ENCODE measurements around the gene HLA-B. TPM values are rescaled to one million over a fixed set of nuclear protein-coding genes. Genes with fewer than 3 reads are reported as not detected.

Gene HLA-B
- total RNA-seq, 1 experiment from 2014 or later: 124 TPM

DNA sequence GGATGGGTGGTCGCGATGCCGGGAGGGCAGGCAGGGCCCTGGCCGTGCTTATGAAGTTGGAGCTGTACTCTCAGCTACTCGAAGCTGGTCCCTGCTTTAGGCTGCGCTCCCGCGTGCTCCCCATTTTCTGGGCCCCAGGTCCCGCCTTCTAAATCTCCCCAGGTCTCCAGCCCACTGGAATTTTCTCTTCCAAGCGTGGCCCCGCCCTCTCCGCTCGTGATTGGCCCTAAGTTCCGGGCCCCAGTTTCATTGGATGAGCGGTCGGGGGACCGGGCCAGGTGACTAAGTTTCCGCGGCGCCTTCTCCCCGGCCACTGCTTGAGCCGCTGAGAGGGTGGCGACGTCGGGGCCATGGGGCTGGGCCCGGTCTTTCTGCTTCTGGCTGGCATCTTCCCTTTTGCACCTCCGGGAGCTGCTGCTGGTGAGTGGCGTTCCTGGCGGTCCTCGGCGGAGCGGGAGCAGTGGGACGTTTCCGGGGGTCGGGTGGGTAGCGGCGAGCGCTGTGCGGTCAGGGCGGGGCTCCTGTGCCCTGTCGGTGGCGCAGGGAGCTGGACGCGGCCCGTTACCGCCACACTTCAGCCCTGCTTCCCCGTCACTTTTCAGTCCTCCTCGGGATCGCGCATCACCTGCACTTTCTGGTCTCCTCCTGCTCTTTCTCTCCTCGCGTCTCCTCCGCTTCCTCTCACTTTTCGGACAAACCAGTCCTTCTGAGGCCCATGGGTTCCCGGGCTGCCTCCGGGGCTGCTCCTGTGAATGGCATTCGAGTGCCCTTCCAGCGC lies 46.5 kb upstream of the HLA-B start, which contains the start of gene MICA (continued):
- TF ChIP-seq TCF7 (CRISPR knock-in tag; IDR thresholded peaks at IDR 0.05; ENCODE audit: low read depth): no peak
- TF ChIP-seq NR1H2 (CRISPR knock-in tag; IDR thresholded peaks at IDR 0.05): no peak
- TF ChIP-seq, protein P1, sequence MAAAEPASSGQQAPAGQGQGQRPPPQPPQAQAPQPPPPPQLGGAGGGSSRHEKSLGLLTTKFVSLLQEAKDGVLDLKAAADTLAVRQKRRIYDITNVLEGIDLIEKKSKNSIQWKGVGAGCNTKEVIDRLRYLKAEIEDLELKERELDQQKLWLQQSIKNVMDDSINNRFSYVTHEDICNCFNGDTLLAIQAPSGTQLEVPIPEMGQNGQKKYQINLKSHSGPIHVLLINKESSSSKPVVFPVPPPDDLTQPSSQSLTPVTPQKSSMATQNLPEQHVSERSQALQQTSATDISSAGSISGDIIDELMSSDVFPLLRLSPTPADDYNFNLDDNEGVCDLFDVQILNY (CRISPR knock-in tag; IDR thresholded peaks at IDR 0.05): 0 out of 2 replicates have a peak, but pooled peaks have one; percentile 27
- TF ChIP-seq, protein P2, sequence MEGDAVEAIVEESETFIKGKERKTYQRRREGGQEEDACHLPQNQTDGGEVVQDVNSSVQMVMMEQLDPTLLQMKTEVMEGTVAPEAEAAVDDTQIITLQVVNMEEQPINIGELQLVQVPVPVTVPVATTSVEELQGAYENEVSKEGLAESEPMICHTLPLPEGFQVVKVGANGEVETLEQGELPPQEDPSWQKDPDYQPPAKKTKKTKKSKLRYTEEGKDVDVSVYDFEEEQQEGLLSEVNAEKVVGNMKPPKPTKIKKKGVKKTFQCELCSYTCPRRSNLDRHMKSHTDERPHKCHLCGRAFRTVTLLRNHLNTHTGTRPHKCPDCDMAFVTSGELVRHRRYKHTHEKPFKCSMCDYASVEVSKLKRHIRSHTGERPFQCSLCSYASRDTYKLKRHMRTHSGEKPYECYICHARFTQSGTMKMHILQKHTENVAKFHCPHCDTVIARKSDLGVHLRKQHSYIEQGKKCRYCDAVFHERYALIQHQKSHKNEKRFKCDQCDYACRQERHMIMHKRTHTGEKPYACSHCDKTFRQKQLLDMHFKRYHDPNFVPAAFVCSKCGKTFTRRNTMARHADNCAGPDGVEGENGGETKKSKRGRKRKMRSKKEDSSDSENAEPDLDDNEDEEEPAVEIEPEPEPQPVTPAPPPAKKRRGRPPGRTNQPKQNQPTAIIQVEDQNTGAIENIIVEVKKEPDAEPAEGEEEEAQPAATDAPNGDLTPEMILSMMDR (IDR thresholded peaks at IDR 0.05): no peak
- TF ChIP-seq, protein P3, sequence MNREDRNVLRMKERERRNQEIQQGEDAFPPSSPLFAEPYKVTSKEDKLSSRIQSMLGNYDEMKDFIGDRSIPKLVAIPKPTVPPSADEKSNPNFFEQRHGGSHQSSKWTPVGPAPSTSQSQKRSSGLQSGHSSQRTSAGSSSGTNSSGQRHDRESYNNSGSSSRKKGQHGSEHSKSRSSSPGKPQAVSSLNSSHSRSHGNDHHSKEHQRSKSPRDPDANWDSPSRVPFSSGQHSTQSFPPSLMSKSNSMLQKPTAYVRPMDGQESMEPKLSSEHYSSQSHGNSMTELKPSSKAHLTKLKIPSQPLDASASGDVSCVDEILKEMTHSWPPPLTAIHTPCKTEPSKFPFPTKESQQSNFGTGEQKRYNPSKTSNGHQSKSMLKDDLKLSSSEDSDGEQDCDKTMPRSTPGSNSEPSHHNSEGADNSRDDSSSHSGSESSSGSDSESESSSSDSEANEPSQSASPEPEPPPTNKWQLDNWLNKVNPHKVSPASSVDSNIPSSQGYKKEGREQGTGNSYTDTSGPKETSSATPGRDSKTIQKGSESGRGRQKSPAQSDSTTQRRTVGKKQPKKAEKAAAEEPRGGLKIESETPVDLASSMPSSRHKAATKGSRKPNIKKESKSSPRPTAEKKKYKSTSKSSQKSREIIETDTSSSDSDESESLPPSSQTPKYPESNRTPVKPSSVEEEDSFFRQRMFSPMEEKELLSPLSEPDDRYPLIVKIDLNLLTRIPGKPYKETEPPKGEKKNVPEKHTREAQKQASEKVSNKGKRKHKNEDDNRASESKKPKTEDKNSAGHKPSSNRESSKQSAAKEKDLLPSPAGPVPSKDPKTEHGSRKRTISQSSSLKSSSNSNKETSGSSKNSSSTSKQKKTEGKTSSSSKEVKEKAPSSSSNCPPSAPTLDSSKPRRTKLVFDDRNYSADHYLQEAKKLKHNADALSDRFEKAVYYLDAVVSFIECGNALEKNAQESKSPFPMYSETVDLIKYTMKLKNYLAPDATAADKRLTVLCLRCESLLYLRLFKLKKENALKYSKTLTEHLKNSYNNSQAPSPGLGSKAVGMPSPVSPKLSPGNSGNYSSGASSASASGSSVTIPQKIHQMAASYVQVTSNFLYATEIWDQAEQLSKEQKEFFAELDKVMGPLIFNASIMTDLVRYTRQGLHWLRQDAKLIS (CRISPR knock-in tag; IDR thresholded peaks at IDR 0.05; ENCODE audit: borderline replicate concordance): no peak
- no peak for TF ChIP-seq PRRX2 (CRISPR knock-in tag; IDR thresholded peaks at IDR 0.05)
- no peak for TF ChIP-seq ZNF263 (CRISPR knock-in tag; IDR thresholded peaks at IDR 0.05; ENCODE audit: low read depth)
- TF ChIP-seq GRHL2 (CRISPR knock-in tag; IDR thresholded peaks at IDR 0.05; ENCODE audit: insufficient replicate concordance, severe bottlenecking): no peak
- TF ChIP-seq ATF1 (CRISPR knock-in tag; IDR thresholded peaks at IDR 0.05): no peak
- no peak for TF ChIP-seq NR2C2 (CRISPR knock-in tag; IDR thresholded peaks at IDR 0.05)
- TF ChIP-seq TEAD4 (CRISPR knock-in tag; IDR thresholded peaks at IDR 0.05): no peak
- TF ChIP-seq IRF2 (CRISPR knock-in tag; IDR thresholded peaks at IDR 0.05; ENCODE audit: borderline replicate concordance, low read depth): no peak
- TF ChIP-seq, protein P4, sequence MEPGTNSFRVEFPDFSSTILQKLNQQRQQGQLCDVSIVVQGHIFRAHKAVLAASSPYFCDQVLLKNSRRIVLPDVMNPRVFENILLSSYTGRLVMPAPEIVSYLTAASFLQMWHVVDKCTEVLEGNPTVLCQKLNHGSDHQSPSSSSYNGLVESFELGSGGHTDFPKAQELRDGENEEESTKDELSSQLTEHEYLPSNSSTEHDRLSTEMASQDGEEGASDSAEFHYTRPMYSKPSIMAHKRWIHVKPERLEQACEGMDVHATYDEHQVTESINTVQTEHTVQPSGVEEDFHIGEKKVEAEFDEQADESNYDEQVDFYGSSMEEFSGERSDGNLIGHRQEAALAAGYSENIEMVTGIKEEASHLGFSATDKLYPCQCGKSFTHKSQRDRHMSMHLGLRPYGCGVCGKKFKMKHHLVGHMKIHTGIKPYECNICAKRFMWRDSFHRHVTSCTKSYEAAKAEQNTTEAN (CRISPR knock-in tag; IDR thresholded peaks at IDR 0.05): peak; percentile 18
- TF ChIP-seq ZNF219 (CRISPR knock-in tag; IDR thresholded peaks at IDR 0.05; ENCODE audit: borderline replicate concordance): no peak
- TF ChIP-seq RORB (CRISPR knock-in tag; IDR thresholded peaks at IDR 0.05): no peak
- TF ChIP-seq RELA (CRISPR knock-in tag; IDR thresholded peaks at IDR 0.05; ENCODE audit: borderline replicate concordance): no peak
- TF ChIP-seq, protein P5, sequence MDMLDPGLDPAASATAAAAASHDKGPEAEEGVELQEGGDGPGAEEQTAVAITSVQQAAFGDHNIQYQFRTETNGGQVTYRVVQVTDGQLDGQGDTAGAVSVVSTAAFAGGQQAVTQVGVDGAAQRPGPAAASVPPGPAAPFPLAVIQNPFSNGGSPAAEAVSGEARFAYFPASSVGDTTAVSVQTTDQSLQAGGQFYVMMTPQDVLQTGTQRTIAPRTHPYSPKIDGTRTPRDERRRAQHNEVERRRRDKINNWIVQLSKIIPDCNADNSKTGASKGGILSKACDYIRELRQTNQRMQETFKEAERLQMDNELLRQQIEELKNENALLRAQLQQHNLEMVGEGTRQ (CRISPR knock-in tag; IDR thresholded peaks at IDR 0.05): peak; percentile 87
- TF ChIP-seq, protein P6, sequence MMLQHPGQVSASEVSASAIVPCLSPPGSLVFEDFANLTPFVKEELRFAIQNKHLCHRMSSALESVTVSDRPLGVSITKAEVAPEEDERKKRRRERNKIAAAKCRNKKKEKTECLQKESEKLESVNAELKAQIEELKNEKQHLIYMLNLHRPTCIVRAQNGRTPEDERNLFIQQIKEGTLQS (CRISPR knock-in tag; conservative IDR thresholded peaks at IDR 0.05): no peak
- TF ChIP-seq ESRRA (CRISPR knock-in tag; IDR thresholded peaks at IDR 0.05; ENCODE audit: borderline replicate concordance): no peak; the same call in 1 of the 2 replicates
- TF ChIP-seq CBFB (CRISPR knock-in tag; IDR thresholded peaks at IDR 0.05; ENCODE audit: low read depth): no peak
- no peak for TF ChIP-seq FOXJ3 (CRISPR knock-in tag; IDR thresholded peaks at IDR 0.05; ENCODE audit: borderline replicate concordance)
- TF ChIP-seq, protein P7, sequence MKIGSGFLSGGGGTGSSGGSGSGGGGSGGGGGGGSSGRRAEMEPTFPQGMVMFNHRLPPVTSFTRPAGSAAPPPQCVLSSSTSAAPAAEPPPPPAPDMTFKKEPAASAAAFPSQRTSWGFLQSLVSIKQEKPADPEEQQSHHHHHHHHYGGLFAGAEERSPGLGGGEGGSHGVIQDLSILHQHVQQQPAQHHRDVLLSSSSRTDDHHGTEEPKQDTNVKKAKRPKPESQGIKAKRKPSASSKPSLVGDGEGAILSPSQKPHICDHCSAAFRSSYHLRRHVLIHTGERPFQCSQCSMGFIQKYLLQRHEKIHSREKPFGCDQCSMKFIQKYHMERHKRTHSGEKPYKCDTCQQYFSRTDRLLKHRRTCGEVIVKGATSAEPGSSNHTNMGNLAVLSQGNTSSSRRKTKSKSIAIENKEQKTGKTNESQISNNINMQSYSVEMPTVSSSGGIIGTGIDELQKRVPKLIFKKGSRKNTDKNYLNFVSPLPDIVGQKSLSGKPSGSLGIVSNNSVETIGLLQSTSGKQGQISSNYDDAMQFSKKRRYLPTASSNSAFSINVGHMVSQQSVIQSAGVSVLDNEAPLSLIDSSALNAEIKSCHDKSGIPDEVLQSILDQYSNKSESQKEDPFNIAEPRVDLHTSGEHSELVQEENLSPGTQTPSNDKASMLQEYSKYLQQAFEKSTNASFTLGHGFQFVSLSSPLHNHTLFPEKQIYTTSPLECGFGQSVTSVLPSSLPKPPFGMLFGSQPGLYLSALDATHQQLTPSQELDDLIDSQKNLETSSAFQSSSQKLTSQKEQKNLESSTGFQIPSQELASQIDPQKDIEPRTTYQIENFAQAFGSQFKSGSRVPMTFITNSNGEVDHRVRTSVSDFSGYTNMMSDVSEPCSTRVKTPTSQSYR (CRISPR knock-in tag; IDR thresholded peaks at IDR 0.05): peak; percentile 70; the same call in 1 of the 2 replicates
